NCI-H2029 (cell line): ENCODE data around the gene CSMD2.
"Not testable (repeated sequence)": the region's sequence is repeated elsewhere in the genome, so short reads cannot be mapped to it uniquely, and the experiment has no call there.

Experiments
- DNase-seq: peaks from one replicate; lab custom pipeline; 2025; lab: John Stamatoyannopoulos, UW

The CSMD2 gene

GRCh38 chr1:33547576-33547975 is 617.5 kb downstream of the CSMD2 start:
- no peak for DNase-seq

GRCh38 chr1:33541966-33542365 is 623.1 kb downstream of the CSMD2 start:
- DNase-seq: no peak

- DNase-seq: no peak
Measured at GRCh38 chr1:33537885-33538284, 627.1 kb downstream of the CSMD2 start.

GRCh38 chr1:33535334-33535733 is 629.7 kb downstream of the CSMD2 start:
- no peak for DNase-seq

- no peak for DNase-seq
Measured at GRCh38 chr1:33532936-33533335, 632.1 kb downstream of the CSMD2 start.

- DNase-seq: no peak
Measured at GRCh38 chr1:33532250-33532649, 632.8 kb downstream of the CSMD2 start.

GRCh38 chr1:33529957-33530356 is 635.1 kb downstream of the CSMD2 start:
- DNase-seq: no peak

GRCh38 chr1:33527934-33528333 is 637.1 kb downstream of the CSMD2 start:
- DNase-seq: no peak

GRCh38 chr1:33524586-33524985 is 640.4 kb downstream of the CSMD2 start:
- DNase-seq: no peak

GRCh38 chr1:33519240-33519884 is 645.7 kb downstream of the CSMD2 start:
- no peak for DNase-seq

GRCh38 chr1:33517596-33518250 is 647.3 kb downstream of the CSMD2 start:
- DNase-seq: peak; percentile 11

- DNase-seq: no peak
Measured at GRCh38 chr1:33516891-33517567, 648.0 kb downstream of the CSMD2 start.

- DNase-seq: no peak
Measured at GRCh38 chr1:33516428-33516827, 648.6 kb downstream of the CSMD2 start.

GRCh38 chr1:33515607-33516006 is 649.4 kb downstream of the CSMD2 start:
- no peak for DNase-seq

- no peak for DNase-seq
Measured at GRCh38 chr1:33515112-33515511, 649.9 kb downstream of the CSMD2 start.

- no peak for DNase-seq
Measured at GRCh38 chr1:33512226-33513011, 652.6 kb downstream of the CSMD2 start.

- not testable (repeated sequence) for DNase-seq
Measured at GRCh38 chr1:33509276-33509675, 655.8 kb downstream of the CSMD2 start.

GRCh38 chr1:33508151-33508550 is 656.9 kb downstream of the CSMD2 start:
- no peak for DNase-seq

GRCh38 chr1:33507661-33508060 is 657.4 kb downstream of the CSMD2 start:
- no peak for DNase-seq

GRCh38 chr1:33503506-33503905 is 661.5 kb downstream of the CSMD2 start:
- no peak for DNase-seq

- no peak for DNase-seq
Measured at GRCh38 chr1:33502726-33503125, 662.3 kb downstream of the CSMD2 start.

- no peak for DNase-seq
Measured at GRCh38 chr1:33501774-33502173, 663.3 kb downstream of the CSMD2 start.

- no peak for DNase-seq
Measured at GRCh38 chr1:33501309-33501708, 663.7 kb downstream of the CSMD2 start.
